Measurements from ENCODE around the gene FNDC8.
"Not testable (repeated sequence)": the region's sequence is repeated elsewhere in the genome, so short reads cannot be mapped to it uniquely, and the experiment has no call there.

Gene FNDC8

DNA sequence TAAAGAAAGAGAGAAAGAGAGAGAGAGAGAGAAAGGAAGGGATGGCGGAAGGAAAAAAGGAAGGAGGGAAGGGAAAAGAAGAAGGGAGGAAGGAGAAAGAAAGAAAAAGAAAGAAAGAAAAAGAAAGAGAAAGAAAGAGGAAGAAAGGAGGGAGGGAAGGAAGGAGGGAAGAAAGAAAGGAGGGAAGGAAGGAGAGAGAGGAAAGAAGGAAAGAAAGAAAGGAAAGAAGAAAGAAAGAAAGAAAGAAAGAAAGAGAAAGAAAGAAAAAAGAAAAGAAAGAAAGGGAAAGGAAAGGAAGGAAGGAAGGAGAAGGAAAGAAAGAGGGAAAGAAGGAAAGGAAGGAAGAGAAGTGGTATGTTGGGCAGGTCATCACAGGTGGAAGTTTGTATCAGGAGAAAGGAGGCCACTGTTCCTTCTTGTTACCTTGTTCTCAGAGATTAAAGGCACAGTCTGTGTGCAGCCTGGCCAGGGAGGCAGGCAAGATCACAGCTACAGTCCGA, 53.5 kb downstream of the FNDC8 start:
- DNase-seq, result no peak

DNA sequence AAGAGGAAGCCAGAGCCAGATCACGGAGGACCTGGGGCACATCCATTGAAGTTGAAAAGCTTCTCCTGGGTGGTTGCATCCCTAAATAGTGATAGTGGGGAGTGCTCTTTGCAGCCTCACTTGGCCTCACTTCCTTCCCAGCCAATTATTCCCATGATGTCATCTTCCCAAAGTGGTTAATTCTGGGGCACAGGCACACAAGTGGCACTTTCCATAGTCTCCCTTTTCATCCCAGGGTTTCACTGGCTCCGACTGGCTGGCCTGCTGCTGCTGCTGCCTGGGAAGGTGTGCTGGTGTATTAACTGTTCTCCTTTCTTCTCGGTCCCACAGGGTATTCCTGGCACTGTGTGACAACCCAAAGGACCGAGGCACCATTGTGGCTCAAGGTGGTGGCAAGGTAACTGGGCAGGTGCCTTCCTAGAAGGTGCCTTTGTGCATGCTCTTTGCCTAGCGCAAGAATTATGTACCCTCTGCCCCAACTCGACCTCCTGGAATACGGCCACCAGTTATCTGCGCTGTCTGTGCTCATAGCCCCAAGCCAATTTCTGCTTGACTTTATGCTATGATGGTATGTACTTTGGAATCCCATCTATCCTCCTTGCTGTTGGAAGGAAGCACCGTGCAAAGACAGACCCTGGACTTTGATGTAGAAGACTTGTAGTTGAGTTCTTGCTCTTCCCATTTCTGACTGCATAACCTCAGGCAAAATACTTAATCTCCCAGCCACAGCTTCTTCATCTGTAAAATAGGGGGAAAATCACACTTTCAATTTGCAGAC, 54.4 kb downstream of the FNDC8 start:
- DNase-seq, result no peak

DNA sequence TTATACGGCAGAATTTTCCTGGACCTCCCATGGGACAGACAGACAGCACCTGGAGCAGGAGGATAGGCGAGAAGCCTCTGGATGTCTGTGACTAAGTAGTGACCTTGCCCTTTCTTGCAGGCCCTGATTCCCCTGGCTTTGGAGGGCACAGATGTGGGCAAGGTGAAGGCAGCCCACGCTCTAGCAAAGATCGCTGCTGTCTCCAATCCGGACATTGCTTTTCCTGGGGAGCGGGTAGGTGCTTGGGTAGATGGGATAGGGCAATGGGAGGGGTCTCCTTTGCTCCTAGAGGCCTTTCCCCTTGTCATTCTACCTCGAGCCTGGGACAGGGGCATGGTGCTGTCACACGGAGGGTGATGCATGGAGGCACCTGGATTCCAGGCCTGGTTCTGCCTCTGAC, 55.5 kb downstream of the FNDC8 start:
- DNase-seq, result no peak

DNA sequence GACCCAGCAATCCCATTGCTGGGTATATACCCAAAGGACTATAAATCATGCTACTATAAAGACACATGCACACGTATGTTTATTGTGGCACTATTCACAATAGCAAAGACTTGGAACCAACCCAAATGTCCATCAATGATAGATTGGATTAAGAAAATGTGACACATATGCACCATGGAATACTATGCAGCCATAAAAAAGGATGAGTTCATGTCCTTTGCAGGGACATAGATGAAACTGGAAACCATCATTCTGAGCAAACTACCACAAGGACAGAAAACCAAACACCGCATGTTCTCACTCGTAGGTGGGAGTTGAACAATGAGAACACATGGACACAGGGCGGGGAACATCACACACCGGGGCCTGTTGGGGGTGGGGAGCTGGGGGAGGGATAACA, 58.0 kb downstream of the FNDC8 start:
- not testable (repeated sequence) for DNase-seq

Measured in activated T-cell treated with anti-CD3 and anti-CD28 coated beads, Interleukin-2, amount 50 U/mL, for 1 hour (primary cell).